HepG2 (cell line): ENCODE data around the gene LRP1B.

Experiments
- ASH2L ChIP-seq: fragments of 300-600, 200-600 bp; sonication (generic); IDR thresholded peaks from 2 replicates; pipeline ENCODE4 v1.7.0; 2017; ENCODE audit warnings: low read depth, mild to moderate bottlenecking, moderate library complexity, mixed read lengths, low read length; ENCODE audit not compliant: insufficient read length
- HDAC2 ChIP-seq: sonication (generic); formaldehyde crosslinking; IDR thresholded peaks from 2 replicates; pipeline ENCODE4 v1.4.0; 2020; ENCODE audit warnings: missing genetic modification reagents
- POLR2A ChIP-seq, 2 experiments: IDR thresholded peaks; 2 replicates each; pipeline ENCODE4 v1.6.1; 2011; ENCODE audit warnings: low read depth in 2 of 2, low read length in 2 of 2, mild to moderate bottlenecking in 1 of 2, moderate library complexity in 1 of 2; ENCODE audit not compliant: insufficient read depth in 1 of 2
- TAF1 ChIP-seq: sonication (generic); formaldehyde crosslinking; IDR thresholded peaks from 2 replicates; pipeline ENCODE4 v1.4.0; 2020; ENCODE audit warnings: missing genetic modification reagents
- TEAD3 ChIP-seq: optimal IDR thresholded peaks from 2 replicates; pipeline ENCODE3; 2016; ENCODE audit warnings: borderline replicate concordance
- ZEB1 ChIP-seq: IDR thresholded peaks from 2 replicates; pipeline ENCODE4 v1.6.1; 2012; ENCODE audit warnings: mild to moderate bottlenecking, low read depth, inconsistent platforms; ENCODE audit not compliant: insufficient replicate concordance
- TF ChIP-seq, protein P1 (sequence below): sonication (generic); formaldehyde crosslinking; IDR thresholded peaks from 2 replicates; pipeline ENCODE4 v1.5.0; 2020; ENCODE audit warnings: mild to moderate bottlenecking, missing genetic modification reagents, moderate library complexity
- TF ChIP-seq, protein P2 (sequence below): sonication (generic); formaldehyde crosslinking; IDR thresholded peaks from 2 replicates; pipeline ENCODE4 v1.4.0; 2020; ENCODE audit warnings: mild to moderate bottlenecking, missing genetic modification reagents

DNA sequence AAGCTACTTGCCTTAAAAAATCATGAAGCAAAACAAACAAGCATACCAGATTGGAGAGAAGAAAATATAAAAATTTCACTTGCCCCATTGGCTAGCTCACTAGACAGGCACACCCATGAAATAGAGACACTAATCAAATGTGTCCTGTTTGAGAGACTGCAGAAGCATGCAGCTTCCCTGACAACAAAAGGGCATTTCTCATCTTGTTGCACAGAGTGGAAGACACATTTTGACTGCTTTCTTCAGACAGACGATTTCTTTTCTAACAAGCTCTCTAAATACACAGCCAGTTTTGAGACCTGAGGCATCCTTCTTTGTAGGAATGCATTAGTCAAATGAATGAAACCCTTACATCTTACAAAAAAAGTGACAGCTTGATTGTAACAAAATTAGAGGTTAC is 1792.0 kb downstream of the LRP1B start:
- TF ChIP-seq, protein P1, sequence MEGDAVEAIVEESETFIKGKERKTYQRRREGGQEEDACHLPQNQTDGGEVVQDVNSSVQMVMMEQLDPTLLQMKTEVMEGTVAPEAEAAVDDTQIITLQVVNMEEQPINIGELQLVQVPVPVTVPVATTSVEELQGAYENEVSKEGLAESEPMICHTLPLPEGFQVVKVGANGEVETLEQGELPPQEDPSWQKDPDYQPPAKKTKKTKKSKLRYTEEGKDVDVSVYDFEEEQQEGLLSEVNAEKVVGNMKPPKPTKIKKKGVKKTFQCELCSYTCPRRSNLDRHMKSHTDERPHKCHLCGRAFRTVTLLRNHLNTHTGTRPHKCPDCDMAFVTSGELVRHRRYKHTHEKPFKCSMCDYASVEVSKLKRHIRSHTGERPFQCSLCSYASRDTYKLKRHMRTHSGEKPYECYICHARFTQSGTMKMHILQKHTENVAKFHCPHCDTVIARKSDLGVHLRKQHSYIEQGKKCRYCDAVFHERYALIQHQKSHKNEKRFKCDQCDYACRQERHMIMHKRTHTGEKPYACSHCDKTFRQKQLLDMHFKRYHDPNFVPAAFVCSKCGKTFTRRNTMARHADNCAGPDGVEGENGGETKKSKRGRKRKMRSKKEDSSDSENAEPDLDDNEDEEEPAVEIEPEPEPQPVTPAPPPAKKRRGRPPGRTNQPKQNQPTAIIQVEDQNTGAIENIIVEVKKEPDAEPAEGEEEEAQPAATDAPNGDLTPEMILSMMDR (CRISPR knock-in tag), result no peak
- TF ChIP-seq ASH2L (no peak), TEAD3 (CRISPR knock-in tag) (no peak), TAF1 (CRISPR knock-in tag) (no peak), ZEB1 (no peak), HDAC2 (CRISPR knock-in tag) (no peak), POLR2A (IDR thresholded peaks at IDR 0.05; ENCODE audit: insufficient read depth in 1 of 2, low read depth in 2 of 2, low read length in 2 of 2) (no peak)
- TF ChIP-seq, protein P2, sequence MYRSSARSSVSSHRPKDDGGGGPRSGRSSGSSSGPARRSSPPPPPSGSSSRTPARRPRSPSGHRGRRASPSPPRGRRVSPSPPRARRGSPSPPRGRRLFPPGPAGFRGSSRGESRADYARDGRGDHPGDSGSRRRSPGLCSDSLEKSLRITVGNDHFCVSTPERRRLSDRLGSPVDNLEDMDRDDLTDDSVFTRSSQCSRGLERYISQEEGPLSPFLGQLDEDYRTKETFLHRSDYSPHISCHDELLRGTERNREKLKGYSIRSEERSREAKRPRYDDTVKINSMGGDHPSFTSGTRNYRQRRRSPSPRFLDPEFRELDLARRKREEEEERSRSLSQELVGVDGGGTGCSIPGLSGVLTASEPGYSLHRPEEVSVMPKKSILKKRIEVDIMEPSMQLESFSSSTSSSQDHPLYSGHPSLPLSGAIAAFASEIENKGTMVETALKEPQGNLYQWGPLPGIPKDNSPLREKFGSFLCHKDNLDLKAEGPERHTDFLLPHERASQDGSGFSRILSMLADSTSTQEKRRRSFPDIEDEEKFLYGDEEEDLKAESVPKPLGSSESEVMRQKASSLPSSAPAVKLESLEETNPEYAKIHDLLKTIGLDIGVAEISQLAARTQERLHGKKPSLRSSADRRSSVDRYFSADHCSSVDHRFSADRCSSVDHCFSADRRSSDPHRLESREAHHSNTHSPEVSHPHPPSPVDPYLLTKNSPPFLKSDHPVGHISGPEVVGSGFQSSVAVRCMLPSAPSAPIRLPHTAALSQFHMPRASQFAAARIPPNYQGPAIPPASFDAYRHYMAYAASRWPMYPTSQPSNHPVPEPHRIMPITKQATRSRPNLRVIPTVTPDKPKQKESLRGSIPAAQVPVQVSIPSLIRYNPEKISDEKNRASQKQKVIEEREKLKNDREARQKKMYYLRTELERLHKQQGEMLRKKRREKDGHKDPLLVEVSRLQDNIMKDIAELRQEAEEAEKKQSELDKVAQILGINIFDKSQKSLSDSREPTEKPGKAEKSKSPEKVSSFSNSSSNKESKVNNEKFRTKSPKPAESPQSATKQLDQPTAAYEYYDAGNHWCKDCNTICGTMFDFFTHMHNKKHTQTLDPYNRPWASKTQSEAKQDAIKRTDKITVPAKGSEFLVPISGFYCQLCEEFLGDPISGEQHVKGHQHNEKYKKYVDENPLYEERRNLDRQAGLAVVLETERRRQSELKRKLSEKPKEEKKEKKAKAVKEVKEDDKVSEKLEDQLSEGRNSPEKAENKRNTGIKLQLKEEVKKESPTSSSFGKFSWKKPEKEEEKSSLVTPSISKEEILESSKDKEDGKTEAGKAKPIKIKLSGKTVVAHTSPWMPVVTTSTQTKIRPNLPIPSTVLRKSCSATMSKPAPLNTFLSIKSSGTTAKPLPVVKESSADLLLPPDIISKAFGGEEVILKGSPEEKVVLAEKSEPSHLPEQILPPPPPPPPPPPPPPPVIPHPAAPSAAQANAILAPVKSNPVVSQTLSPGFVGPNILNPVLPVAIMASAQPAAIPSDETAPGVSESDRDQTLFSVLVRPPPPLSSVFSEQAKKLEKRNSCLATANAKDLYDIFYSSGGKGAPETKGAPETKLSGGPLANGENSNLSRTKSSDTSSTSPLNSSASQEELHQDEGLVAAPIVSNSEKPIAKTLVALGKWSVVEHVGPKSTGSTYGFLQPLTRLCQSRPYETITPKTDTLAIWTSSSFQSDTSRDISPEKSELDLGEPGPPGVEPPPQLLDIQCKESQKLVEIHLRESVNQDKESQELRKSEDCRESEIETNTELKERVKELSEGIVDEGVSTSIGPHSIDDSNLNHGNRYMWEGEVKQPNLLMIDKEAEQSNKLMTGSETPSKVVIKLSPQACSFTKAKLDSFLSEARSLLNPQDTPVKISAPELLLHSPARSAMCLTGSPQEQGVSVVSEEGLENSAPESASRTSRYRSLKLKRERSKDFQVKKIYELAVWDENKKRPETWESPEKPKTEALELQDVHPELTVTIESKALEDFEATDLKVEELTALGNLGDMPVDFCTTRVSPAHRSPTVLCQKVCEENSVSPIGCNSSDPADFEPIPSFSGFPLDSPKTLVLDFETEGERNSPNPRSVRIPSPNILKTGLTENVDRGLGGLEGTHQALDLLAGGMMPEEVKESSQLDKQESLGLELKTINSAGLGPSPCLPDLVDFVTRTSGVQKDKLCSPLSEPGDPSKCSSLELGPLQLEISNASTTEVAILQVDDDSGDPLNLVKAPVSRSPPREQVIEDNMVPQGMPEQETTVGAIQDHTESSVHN (CRISPR knock-in tag), result no peak
